Uterus (tissue), 2 donors: Measurements from ENCODE around the gene EME2.

Source experiments
- POLR2A ChIP-seq, 2 donors: fragments of 450-650 bp; IDR thresholded peaks; one replicate each; pipeline ENCODE4 v1.6.1; 2016; ENCODE audit warnings: antibody characterized with exemption in 2 of 2, mild to moderate bottlenecking in 1 of 2, moderate library complexity in 1 of 2
- TF ChIP-seq, protein P1 (sequence below), 4 experiments: fragments of 200-600 bp in 2 of 4; fragments of 450-650 bp in 2 of 4; sonication (generic) in 2 of 4; IDR thresholded peaks; one replicate each; pipeline ENCODE4 v1.5.1; 2016 to 2019; ENCODE audit warnings: antibody characterized with exemption in 4 of 4, mild to moderate bottlenecking in 2 of 4, moderate library complexity in 1 of 4

DNA sequence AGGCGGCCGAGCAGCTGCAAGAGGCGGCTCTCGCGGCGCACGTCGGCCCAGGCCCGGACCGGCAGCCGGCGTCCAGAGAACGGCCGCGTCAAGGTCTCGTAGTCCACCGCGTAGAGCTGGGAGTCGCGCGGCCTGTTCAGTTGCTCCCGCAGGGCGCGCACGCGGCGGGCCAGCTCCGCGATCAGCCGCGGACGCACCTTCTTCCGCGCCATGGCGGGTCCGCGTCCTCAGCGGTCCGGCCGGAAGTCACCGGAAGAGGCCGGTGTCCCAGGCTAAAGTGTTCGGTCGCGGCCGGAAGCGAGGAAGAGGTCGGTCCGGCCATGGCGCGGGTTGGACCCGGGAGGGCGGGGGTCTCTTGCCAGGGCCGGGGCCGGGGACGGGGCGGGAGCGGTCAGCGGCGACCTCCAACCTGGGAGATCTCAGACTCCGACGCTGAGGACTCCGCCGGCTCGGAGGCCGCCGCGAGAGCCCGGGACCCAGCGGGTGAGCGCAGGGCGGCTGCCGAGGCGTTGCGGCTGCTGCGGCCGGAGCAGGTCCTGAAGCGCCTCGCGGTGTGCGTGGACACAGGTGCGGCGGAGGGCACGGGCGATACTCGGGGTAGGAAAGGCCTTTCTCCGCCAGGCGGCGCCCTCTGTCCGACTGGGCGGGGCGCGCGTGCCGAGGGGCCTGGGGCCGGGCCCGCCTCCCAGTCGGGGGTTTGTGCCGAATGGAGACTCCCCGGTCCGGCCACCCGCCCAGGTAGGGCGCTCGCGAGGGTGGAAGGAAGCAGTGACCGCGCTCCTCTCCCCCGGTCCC lies 495 bp downstream of the EME2 start, which contains the start of gene MRPS34:
- TF ChIP-seq, protein P1, sequence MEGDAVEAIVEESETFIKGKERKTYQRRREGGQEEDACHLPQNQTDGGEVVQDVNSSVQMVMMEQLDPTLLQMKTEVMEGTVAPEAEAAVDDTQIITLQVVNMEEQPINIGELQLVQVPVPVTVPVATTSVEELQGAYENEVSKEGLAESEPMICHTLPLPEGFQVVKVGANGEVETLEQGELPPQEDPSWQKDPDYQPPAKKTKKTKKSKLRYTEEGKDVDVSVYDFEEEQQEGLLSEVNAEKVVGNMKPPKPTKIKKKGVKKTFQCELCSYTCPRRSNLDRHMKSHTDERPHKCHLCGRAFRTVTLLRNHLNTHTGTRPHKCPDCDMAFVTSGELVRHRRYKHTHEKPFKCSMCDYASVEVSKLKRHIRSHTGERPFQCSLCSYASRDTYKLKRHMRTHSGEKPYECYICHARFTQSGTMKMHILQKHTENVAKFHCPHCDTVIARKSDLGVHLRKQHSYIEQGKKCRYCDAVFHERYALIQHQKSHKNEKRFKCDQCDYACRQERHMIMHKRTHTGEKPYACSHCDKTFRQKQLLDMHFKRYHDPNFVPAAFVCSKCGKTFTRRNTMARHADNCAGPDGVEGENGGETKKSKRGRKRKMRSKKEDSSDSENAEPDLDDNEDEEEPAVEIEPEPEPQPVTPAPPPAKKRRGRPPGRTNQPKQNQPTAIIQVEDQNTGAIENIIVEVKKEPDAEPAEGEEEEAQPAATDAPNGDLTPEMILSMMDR (IDR thresholded peaks at IDR 0.05), result peak; percentile 36 to 66 (median 58)
- peak; percentile 47 to 62 for TF ChIP-seq POLR2A (IDR thresholded peaks at IDR 0.05)
